OCI-LY7 (cell line): ENCODE data around the gene FAM168B. TPM values are rescaled to one million over a fixed set of nuclear protein-coding genes. Genes with fewer than 3 reads are reported as not detected.

Experiments
- BruUV-seq: library from RNA; stranded (reverse); fragments of 400-500 nt; replicated peaks from 2 replicates; lab custom pipeline; 2021; lab: Mats Ljungman, UMichigan
- CTCF ChIA-PET: fragments of 300-600 bp; sonication (Branson Sonifier 250); formaldehyde crosslinking; loops from one replicate; lab custom pipeline; 2022; ENCODE audit warnings: antibody characterized with exemption; ENCODE audit not compliant: unreplicated experiment; lab: Charles Lee
- POLR2A ChIA-PET: fragments of 300-600 bp; sonication (Branson Sonifier 250); formaldehyde crosslinking; loops from one replicate; lab custom pipeline; 2022; ENCODE audit warnings: antibody characterized with exemption; lab: Charles Lee
- DNase-seq: peaks from one replicate; pipeline ENCODE4 v3.0.0-alpha.2; 2015; ENCODE audit warnings: low spot score
- H2AFZ ChIP-seq: fragments of 200-600 bp; sonication (generic), shearing (Covaris generic); 2 replicates; pipeline ENCODE4 v1.6.1; 2014; ENCODE audit warnings: mild to moderate bottlenecking, antibody characterized with exemption, low read length, moderate library complexity
- H3K27ac ChIP-seq: fragments of 200-600 bp; sonication (generic); 2 replicates; pipeline ENCODE4 v1.5.1; 2014; ENCODE audit warnings: mixed run types, low read depth, mild to moderate bottlenecking, moderate library complexity, low read length, inconsistent platforms; ENCODE audit not compliant: poor library complexity, severe bottlenecking
- H3K36me3 ChIP-seq: fragments of 200-600 bp; sonication (generic); 2 replicates; pipeline ENCODE4 v1.6.1; 2014; ENCODE audit warnings: mild to moderate bottlenecking, antibody characterized with exemption, low read length, moderate library complexity, mixed read lengths; ENCODE audit not compliant: insufficient read depth
- H3K4me1 ChIP-seq: fragments of 200-600 bp; sonication (generic); 2 replicates; pipeline ENCODE4 v1.5.1; 2014; ENCODE audit warnings: mild to moderate bottlenecking, low read length; ENCODE audit not compliant: insufficient read depth, poor library complexity, severe bottlenecking
- H3K4me2 ChIP-seq: fragments of 200-600 bp; sonication (generic); 2 replicates; pipeline ENCODE4 v1.6.1; 2014; ENCODE audit warnings: mild to moderate bottlenecking, low read length
- H3K4me3 ChIP-seq: fragments of 200-600 bp; sonication (generic); 2 replicates; pipeline ENCODE4 v1.5.1; 2014; ENCODE audit warnings: mild to moderate bottlenecking, low read depth, low read length; ENCODE audit not compliant: poor library complexity, severe bottlenecking
- H3K79me2 ChIP-seq: fragments of 200-600 bp; sonication (generic); 2 replicates; pipeline ENCODE4 v1.6.1; 2016; ENCODE audit warnings: low read depth, mild to moderate bottlenecking, low read length, moderate library complexity, mixed read lengths; ENCODE audit not compliant: insufficient read depth
- H3K9me2 ChIP-seq: fragments of 200-600 bp; sonication (generic); 2 replicates; pipeline ENCODE4 v1.6.1; 2016; ENCODE audit warnings: mild to moderate bottlenecking, low read length, mixed read lengths; ENCODE audit not compliant: insufficient read depth
- H3K9me3 ChIP-seq: fragments of 200-600 bp; sonication (generic); 2 replicates; pipeline ENCODE4 v1.6.1; 2014; ENCODE audit warnings: mild to moderate bottlenecking, mixed run types, low read length, mixed read lengths
- H4K20me1 ChIP-seq: fragments of 200-600 bp; sonication (generic); 2 replicates; pipeline ENCODE4 v1.6.1; 2014; ENCODE audit warnings: mild to moderate bottlenecking, antibody characterized with exemption, low read length, moderate library complexity, mixed read lengths; ENCODE audit not compliant: insufficient read depth
- CTCF ChIP-seq: fragments of 200-600 bp; sonication (generic); conservative IDR thresholded peaks from 2 replicates; pipeline ENCODE4 v1.5.1; 2014; ENCODE audit warnings: mild to moderate bottlenecking, antibody characterized with exemption, low read length, moderate library complexity, mixed read lengths
- EZH2phosphoT487 ChIP-seq: fragments of 200-600 bp; sonication (generic); IDR thresholded peaks from 2 replicates; pipeline ENCODE4 v1.6.1; 2018; ENCODE audit warnings: low read depth, borderline replicate concordance, mild to moderate bottlenecking, mixed run types, antibody characterized with exemption, low read length, moderate library complexity, mixed read lengths
- intact Hi-C: fragments of 100-400 bp; cut with micrococcal nuclease; formaldehyde crosslinking; loops from one replicate; pipeline ENCODE4 v1.10.0; 2022; ENCODE audit not compliant: unreplicated experiment
- total RNA-seq, 2 experiments: library from RNA; depleted of rRNA in 1 of 2; stranded (reverse); fragments of >200 nt in 1 of 2; shearing (Covaris generic) in 1 of 2; gene quantifications; 2 replicates each; pipeline ENCODE4 v1.2.3, GENCODE V29; 2014 to 2022

FAM168B gene
- total RNA-seq, 2 experiments from 2014 or later: 53.6 to 85.3 TPM

DNA sequence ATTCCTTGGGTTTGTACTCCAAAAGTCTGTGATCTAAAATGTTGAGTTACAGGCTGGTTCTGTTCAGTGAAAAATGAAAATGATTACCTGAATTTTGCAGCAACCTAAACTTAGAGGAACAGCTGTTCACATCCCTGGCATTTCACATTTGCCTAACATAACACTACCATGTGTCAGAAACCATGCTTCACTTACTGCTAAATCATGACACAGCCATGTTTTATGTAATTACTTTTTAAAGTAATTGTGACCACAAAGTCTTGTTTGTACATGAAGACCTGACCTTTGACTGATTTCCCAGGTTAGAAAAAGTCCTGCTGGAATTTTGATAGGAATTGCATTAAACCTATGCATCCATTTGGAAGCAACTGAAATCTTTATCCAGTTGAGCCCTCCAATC is 79.1 kb downstream of the FAM168B start:
- CTCF ChIA-PET: no interaction called here
- no peaks in the 10 kb centered on the region for H3K9me2 ChIP-seq
- TF ChIP-seq CTCF (no peak), EZH2phosphoT487 (no peak)
- H2AFZ ChIP-seq: no peak overlapping the region
- POLR2A ChIA-PET: no interaction called here
- no peaks in the 10 kb centered on the region for H3K36me3 ChIP-seq
- intact Hi-C loops: no loop called here
- H3K79me2 ChIP-seq: no peaks in the 10 kb centered on the region
- H3K4me1 ChIP-seq: no peaks in the 10 kb centered on the region
- BruUV-seq: no TSS peak
- DNase-seq: no peak
- no peak overlapping the region for H3K27ac ChIP-seq
- H3K9me3 ChIP-seq: no peaks in the 10 kb centered on the region
- H4K20me1 ChIP-seq: no peaks in the 10 kb centered on the region
- H3K4me2 ChIP-seq: no peak overlapping the region
- no peak overlapping the region for H3K4me3 ChIP-seq

DNA sequence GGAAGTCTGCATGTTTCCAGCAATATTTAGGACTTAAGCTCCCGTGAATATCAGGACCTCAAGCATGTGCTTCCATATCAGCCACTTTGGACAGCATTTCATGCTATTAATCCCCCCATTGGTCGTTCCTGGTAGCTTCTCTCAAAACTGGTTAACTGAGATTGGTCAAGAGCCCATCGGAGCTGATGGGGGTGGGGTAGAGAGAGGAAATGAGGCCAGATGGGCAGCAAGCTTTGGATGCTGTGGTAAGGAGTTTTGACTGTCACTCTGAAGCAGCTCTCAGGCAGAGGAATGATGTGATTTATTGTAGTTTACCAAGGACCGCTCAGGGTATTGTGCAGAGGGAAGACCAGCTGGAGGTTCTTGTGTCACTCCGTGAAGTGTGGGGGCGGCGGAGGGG is 81.8 kb downstream of the FAM168B start:
- H3K9me3 ChIP-seq: no peaks in the 10 kb centered on the region
- no peak overlapping the region for H3K27ac ChIP-seq
- no peak overlapping the region for H2AFZ ChIP-seq
- no peak overlapping the region for H3K4me2 ChIP-seq
- H3K9me2 ChIP-seq: no peaks in the 10 kb centered on the region
- H3K4me1 ChIP-seq: no peaks in the 10 kb centered on the region
- TF ChIP-seq EZH2phosphoT487 (no peak), CTCF (no peak)
- no peak for DNase-seq
- ChIA-PET CTCF (no interaction called here), POLR2A (no interaction called here)
- H3K79me2 ChIP-seq: no peaks in the 10 kb centered on the region
- H3K4me3 ChIP-seq: no peak overlapping the region
- no peaks in the 10 kb centered on the region for H4K20me1 ChIP-seq
- no peaks in the 10 kb centered on the region for H3K36me3 ChIP-seq
- no TSS peak for BruUV-seq
- intact Hi-C loops: no loop called here

DNA sequence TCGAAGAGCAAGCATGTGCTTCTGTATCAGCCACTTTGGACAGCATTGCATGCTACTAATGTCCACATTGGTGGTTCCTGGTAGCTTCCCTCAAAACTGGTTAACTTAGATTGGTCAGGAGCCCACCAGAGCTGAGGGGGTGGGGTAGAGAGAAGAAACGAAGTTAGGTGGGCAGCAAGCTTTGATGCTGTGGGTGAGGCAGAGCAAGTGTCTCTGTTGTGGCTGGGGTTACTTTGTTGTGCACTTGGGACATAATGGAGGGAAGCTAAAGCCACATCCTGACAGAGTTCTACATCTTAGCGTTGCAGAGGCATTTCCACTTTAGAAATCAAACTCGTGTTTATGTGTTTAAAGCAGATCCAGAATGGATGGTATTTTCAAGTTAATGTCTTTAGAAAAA is 82.7 kb downstream of the FAM168B start:
- TF ChIP-seq CTCF: no peak
- TF ChIP-seq EZH2phosphoT487: no peak
- no TSS peak for BruUV-seq

More for the DNA sequence above, 82.7 kb downstream of the FAM168B start:
- intact Hi-C loops: no loop called here
- no peaks in the 10 kb centered on the region for H3K79me2 ChIP-seq
- H3K9me3 ChIP-seq: no peaks in the 10 kb centered on the region
- ChIA-PET POLR2A (no interaction called here), CTCF (no interaction called here)
- DNase-seq: no peak
- H3K9me2 ChIP-seq: no peaks in the 10 kb centered on the region
- H3K4me2 ChIP-seq: no peak overlapping the region
- no peak overlapping the region for H2AFZ ChIP-seq
- no peak overlapping the region for H3K27ac ChIP-seq
- H3K4me1 ChIP-seq: no peaks in the 10 kb centered on the region
- H3K36me3 ChIP-seq: no peaks in the 10 kb centered on the region
- H4K20me1 ChIP-seq: no peaks in the 10 kb centered on the region
- no peak overlapping the region for H3K4me3 ChIP-seq
